Activated CD8-positive, alpha-beta T cell treated with anti-CD3 and anti-CD28 coated beads, Interleukin-2, amount 10 ng/mL, durations not matched to agents 7 days and 5 days (primary cell): ENCODE measurements around the gene AGAP1. TPM values are rescaled to one million over a fixed set of nuclear protein-coding genes. Genes with fewer than 3 reads are reported as not detected.

Experiments used
- ATAC-seq: fragments of 150-1000 bp; cut with Tn5 transposase; one replicate; pipeline ENCODE4 v1.10.0; 2021; ENCODE audit warnings: moderate library complexity
- CTCF ChIA-PET: fragments of 350-600 bp; sonication (Branson Sonifier 250); formaldehyde crosslinking; loops from one replicate; lab custom pipeline; 2021; ENCODE audit warnings: antibody characterized with exemption; lab: Charles Lee
- POLR2A ChIA-PET: fragments of 350-600 bp; sonication (Branson Sonifier 250); formaldehyde crosslinking; loops from one replicate; lab custom pipeline; 2021; ENCODE audit warnings: antibody characterized with exemption; lab: Charles Lee
- DNase-seq: peaks from one replicate; pipeline ENCODE4 v3.0.0-alpha.2; 2020
- H3K27ac Mint-ChIP-seq: one replicate; pipeline ENCODE4 v1.8.0; 2021; ENCODE audit warnings: mild to moderate bottlenecking, mixed read lengths
- H3K27me3 Mint-ChIP-seq: one replicate; pipeline ENCODE4 v1.8.0; 2021; ENCODE audit warnings: low read depth, mixed read lengths
- H3K36me3 Mint-ChIP-seq: one replicate; pipeline ENCODE4 v1.8.0; 2021; ENCODE audit warnings: low read depth, mixed read lengths
- H3K4me1 Mint-ChIP-seq: one replicate; pipeline ENCODE4 v1.8.0; 2021; ENCODE audit warnings: low read depth, mixed read lengths
- H3K4me3 Mint-ChIP-seq: one replicate; pipeline ENCODE4 v1.8.0; 2021; ENCODE audit warnings: mild to moderate bottlenecking, mixed read lengths
- H3K9me3 Mint-ChIP-seq: one replicate; pipeline ENCODE4 v1.8.0; 2022; ENCODE audit warnings: mixed read lengths; ENCODE audit not compliant: insufficient read depth
- total RNA-seq, 2 experiments: library from RNA; stranded (reverse); gene quantifications; one replicate each; pipeline ENCODE4 v1.2.3, GENCODE V29; 2021

The AGAP1 gene
- total RNA-seq, 2 experiments from 2014 or later = 0.82 to 1.3 TPM

DNA sequence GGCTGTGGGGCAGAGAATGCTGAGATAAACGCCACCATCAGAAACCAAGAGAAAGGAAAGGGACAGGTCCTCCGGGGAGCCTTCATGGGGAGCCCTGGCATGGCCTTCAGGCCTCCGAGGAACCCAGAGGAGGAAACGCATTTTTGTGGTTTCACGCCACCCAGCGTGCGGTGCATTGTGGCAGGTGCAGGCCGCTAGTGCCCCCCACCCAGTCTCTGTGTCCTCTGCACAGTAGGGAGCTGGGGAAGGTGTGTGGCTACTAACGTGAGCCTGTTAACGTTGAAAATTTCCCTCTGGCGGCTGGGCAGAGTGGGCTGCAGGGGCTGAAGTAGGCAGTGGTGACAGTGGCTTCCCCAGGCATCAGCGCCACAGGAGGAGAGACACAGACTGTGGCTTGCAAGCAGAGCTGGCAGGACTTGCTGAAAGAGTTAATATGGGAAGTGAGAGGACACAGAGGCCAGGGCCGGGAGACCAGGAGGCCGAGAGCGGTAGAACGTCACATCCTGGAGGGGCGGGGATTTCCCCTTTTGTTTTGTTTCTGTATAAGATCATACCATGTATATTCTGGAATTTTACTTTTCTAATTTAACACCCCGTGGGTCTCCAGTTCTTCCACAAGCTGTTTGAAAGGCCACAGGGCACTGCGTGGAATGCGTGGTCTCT is 507.5 kb downstream of the AGAP1 start:
- ChIA-PET CTCF (no interaction called here), POLR2A (no interaction called here)
- no peaks in the 10 kb centered on the region for H3K27me3 Mint-ChIP-seq
- DNase-seq (no peak), ATAC-seq (no peak)
- H3K4me3 Mint-ChIP-seq = no peak overlapping the region
- H3K27ac Mint-ChIP-seq = no peak overlapping the region
- H3K36me3 Mint-ChIP-seq = no peaks in the 10 kb centered on the region
- no peaks in the 10 kb centered on the region for H3K4me1 Mint-ChIP-seq
- H3K9me3 Mint-ChIP-seq = no peaks in the 10 kb centered on the region

DNA sequence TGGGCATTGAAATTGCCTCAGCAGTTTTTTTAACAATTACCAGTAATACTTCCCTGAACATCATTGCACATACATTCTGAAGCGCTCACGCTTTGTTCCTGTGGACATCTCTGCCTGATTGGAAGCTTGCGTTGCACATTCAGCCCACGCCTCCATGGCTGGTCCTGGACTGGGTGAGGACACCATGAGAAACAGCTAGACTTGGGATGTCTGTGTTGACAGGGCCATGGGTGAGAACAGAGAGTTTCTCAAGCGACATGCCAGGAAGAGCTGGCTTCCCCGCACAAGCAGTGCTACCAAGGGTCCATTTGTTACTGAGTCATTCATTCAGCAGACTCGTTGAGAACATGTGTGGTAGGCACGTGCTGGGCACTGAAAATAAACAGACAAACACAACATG is 508.0 kb downstream of the AGAP1 start:
- H3K27ac Mint-ChIP-seq = no peak overlapping the region
- DNase-seq = no peak
- H3K4me1 Mint-ChIP-seq = no peaks in the 10 kb centered on the region
- H3K9me3 Mint-ChIP-seq = no peaks in the 10 kb centered on the region
- no peak for ATAC-seq
- CTCF ChIA-PET = no interaction called here
- no peak overlapping the region for H3K4me3 Mint-ChIP-seq
- no peaks in the 10 kb centered on the region for H3K36me3 Mint-ChIP-seq
- H3K27me3 Mint-ChIP-seq = no peaks in the 10 kb centered on the region
- POLR2A ChIA-PET = no interaction called here

DNA sequence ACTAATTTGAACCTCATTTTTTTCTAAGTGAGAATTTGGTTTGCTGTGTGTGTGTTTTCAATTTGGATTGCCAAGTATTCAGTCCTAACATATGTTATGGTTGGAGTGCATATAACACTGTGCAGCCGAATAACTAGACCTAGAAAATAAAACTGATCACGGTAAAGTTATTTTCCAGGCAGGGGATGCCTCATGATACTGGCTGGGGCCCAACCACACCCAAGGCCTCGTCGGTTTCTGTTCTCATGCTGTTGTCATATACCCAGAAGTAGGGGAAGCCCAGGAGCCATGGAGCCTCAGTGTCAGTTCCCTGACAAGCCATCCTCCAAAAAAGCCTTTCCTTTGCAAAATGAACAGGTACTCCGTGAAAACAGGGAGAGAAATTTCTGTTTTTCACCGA is 514.2 kb downstream of the AGAP1 start:
- H3K27ac Mint-ChIP-seq = no peak overlapping the region
- ChIA-PET CTCF (no interaction called here), POLR2A (no interaction called here)
- H3K4me3 Mint-ChIP-seq = no peak overlapping the region
- DNase-seq = no peak
- no peak for ATAC-seq
- no peaks in the 10 kb centered on the region for H3K4me1 Mint-ChIP-seq
- no peaks in the 10 kb centered on the region for H3K36me3 Mint-ChIP-seq
- H3K27me3 Mint-ChIP-seq = no peaks in the 10 kb centered on the region
- H3K9me3 Mint-ChIP-seq = no peaks in the 10 kb centered on the region

DNA sequence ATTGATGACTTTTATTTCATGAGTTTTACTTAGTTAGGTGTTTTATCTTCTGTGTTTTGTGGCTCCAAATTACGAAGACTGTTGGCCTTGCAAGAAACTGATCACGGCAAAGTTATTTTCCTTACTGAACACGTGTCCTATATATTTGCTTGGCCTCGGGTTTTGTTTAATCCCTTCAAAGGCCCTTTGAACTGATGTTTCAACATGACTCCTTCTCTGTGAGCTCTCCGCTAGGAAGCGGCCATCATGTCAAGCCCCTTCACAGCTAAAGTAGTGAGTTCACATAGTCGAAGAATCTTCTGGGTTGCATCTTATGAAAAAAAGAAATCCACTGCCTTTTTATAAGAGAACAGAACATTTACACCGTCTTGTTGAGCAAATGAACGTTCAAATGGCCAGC is 515.0 kb downstream of the AGAP1 start:
- Mint-ChIP-seq H3K9me3 (no peaks in the 10 kb centered on the region), H3K36me3 (no peaks in the 10 kb centered on the region), H3K27ac (no peak overlapping the region), H3K27me3 (no peaks in the 10 kb centered on the region), H3K4me1 (no peaks in the 10 kb centered on the region), H3K4me3 (no peak overlapping the region)
- no peak for DNase-seq
- POLR2A ChIA-PET = no interaction called here
- CTCF ChIA-PET = no interaction called here
- ATAC-seq = no peak

DNA sequence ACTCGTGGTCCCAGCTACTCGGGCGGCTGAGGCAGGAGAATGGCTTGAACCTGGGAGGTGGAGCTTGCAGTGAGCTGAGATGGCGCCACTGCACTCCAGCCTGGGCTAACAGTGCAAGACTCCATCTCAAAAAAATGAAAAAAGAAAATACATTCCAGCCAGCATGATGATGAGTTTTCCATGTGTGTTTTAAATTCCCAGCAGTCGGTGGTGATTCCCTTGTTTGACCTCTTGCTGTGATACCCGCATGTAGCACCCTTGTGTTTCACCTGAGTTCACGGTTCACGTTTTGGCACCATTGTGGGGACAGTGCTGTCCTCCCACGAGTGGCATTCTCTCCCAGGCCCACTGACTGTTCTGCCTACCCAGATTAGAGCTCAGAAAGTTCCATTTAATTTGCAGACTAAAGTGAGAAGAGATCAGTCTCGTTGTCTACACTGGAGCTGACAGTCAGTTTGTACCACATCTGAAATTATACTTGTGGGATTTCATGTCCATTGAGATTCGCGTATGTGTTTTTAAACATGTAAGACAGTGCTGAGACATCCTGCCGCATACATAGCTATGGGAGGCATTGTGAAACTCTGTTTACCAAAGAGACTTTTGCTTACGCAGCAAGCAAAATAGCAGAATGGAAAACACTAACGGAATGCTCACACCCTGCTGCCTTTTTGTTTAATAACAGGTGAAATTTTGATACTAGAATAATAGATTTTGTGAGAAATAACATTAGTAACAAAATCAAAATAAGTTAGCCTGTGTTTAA is 517.3 kb downstream of the AGAP1 start:
- H3K4me1 Mint-ChIP-seq = no peaks in the 10 kb centered on the region
- H3K27ac Mint-ChIP-seq = no peak overlapping the region
- peaks cover 7% of the 10 kb centered on the region for H3K27me3 Mint-ChIP-seq
- no peak overlapping the region for H3K4me3 Mint-ChIP-seq
- no peak for ATAC-seq
- ChIA-PET POLR2A (no interaction called here), CTCF (no interaction called here)
- DNase-seq = no peak
- no peaks in the 10 kb centered on the region for H3K9me3 Mint-ChIP-seq
- no peaks in the 10 kb centered on the region for H3K36me3 Mint-ChIP-seq

DNA sequence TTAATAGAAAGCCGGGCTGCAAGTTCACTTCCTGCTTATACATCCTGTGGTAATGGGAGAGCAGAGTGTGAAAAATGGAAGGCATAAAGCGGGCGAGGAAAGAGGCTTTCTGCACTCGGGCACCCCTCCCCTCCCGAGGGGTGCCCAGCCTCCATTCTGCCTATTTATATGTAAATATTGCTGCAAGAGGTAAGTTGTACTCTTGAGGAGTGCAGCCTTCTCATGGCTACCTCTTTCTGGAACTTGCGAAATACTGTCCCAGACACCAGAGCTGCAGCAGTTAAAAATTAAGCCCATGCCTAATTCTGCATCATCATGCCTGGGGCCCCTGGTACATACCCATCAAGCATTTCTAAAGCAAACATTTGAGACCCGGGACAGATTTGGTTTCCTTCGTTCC is 518.3 kb downstream of the AGAP1 start:
- Mint-ChIP-seq H3K4me1 (no peaks in the 10 kb centered on the region), H3K9me3 (no peaks in the 10 kb centered on the region), H3K4me3 (no peak overlapping the region), H3K36me3 (no peaks in the 10 kb centered on the region), H3K27ac (no peak overlapping the region), H3K27me3 (peaks cover 9% of the 10 kb centered on the region)
- ATAC-seq (no peak), DNase-seq (no peak)
- POLR2A ChIA-PET = no interaction called here
- CTCF ChIA-PET = no interaction called here

DNA sequence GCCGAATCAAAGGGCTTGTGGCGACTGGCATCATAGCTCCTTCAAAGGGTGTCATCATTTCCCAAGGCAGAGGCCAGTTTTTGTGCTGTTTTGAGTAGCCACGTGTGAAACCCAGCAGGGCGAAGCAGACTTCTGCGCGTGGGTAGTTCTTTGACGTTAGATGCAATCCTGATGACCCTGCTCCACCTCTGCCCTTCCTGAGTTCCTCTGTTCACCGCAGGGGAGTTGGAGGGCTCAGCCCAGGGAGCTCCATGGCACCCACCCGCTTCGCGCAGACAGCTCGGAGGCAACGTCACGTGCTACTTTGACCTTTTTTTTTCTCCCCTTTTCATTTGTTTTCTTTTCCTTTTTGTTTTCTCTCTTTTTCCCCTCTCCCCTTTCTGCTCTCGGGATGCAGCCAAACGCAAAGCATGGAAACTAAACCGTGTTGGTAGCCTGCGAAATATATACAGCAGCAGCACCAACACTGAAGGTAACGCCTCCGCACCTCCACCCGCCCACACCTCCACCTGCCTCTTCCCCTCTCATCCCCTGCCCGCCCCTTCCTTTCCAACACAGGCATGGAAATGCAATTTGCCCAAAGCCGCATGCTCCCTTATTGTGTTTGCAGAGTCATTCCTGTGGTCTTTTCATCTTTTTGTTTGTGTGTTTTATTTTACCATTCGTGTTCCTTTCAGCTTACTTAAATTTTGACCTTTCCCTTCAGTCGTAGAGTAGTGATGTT is 520.7 kb downstream of the AGAP1 start:
- H3K27ac Mint-ChIP-seq = no peak overlapping the region

DNA sequence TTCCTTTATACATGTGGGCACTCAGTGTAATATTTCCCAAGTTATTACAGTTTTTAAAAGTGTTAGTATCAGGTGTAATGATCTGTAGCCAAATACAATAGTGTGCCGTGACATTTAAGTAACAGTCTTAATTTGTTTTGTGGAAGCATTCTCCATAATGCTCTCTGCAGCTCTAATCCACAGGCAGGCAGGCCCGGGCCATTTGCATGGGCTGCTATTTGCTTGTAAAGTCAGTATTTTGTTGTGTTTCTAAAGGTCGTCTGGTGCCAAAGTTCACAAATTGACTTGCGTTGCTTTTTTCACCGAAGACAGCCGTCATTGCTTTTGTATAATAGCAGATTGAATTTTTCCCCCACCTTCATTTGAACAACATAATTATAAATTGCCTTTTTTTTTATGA is 521.3 kb downstream of the AGAP1 start:
- ChIA-PET POLR2A (no interaction called here), CTCF (no interaction called here)
- DNase-seq (no peak), ATAC-seq (no peak)
- Mint-ChIP-seq H3K27ac (no peak overlapping the region), H3K36me3 (no peaks in the 10 kb centered on the region), H3K9me3 (no peaks in the 10 kb centered on the region), H3K27me3 (peaks cover 9% of the 10 kb centered on the region), H3K4me1 (no peaks in the 10 kb centered on the region), H3K4me3 (no peak overlapping the region)

More for the DNA sequence above, 520.7 kb downstream of the AGAP1 start:
- ChIA-PET CTCF (no interaction called here), POLR2A (no interaction called here)
- H3K4me3 Mint-ChIP-seq = no peak overlapping the region
- no peaks in the 10 kb centered on the region for H3K36me3 Mint-ChIP-seq
- H3K27me3 Mint-ChIP-seq = peaks cover 9% of the 10 kb centered on the region
- DNase-seq (no peak), ATAC-seq (no peak)
- H3K9me3 Mint-ChIP-seq = no peaks in the 10 kb centered on the region
- no peaks in the 10 kb centered on the region for H3K4me1 Mint-ChIP-seq

DNA sequence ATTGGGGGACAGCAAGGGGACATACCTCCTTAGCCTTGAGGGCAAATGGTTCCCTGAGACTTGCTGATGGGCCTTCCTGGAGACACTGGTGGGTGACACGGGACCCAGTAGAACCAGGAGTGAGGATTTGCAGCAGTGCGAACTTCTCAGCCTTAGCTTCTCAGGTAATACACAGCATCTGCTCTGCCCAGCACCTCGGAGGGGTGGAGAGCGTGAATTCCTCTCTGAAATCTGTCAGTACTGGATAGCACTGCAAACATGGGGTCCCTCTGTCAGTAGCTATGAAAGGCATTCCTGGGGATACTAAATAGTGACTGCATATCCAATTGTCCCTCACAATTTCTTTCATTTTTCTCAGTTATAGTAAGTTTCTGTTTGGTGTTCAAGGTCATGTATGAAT is 522.7 kb downstream of the AGAP1 start:
- POLR2A ChIA-PET = no interaction called here
- no peak overlapping the region for H3K27ac Mint-ChIP-seq
- H3K9me3 Mint-ChIP-seq = no peaks in the 10 kb centered on the region
- DNase-seq (no peak), ATAC-seq (no peak)
- CTCF ChIA-PET = no interaction called here
- no peak overlapping the region for H3K4me3 Mint-ChIP-seq
- no peaks in the 10 kb centered on the region for H3K36me3 Mint-ChIP-seq
- no peaks in the 10 kb centered on the region for H3K4me1 Mint-ChIP-seq
- peaks cover 9% of the 10 kb centered on the region for H3K27me3 Mint-ChIP-seq

DNA sequence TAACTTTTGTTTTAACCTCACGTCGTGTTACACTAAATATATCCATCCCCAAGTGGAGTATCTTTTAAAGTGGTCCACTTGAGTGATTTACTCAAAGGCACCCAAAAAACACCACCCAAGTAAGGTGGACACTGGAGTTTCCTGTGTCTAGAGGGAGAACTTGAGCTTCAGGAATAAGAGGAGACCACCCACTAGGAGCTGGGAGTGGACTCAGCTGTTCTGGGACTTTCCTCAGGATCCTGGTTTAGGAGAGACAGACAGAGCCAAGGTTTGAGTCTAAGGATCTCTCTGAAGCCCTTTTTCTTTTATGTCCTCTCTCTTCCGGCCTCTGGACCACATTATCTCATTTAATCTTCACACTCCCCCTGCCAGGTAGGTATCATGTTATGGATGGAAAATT is 523.6 kb downstream of the AGAP1 start:
- H3K9me3 Mint-ChIP-seq = no peaks in the 10 kb centered on the region
- no peaks in the 10 kb centered on the region for H3K36me3 Mint-ChIP-seq
- POLR2A ChIA-PET = no interaction called here
- CTCF ChIA-PET = no interaction called here
- no peak overlapping the region for H3K27ac Mint-ChIP-seq
- H3K4me3 Mint-ChIP-seq = no peak overlapping the region
- ATAC-seq = no peak
- no peak for DNase-seq
- H3K4me1 Mint-ChIP-seq = no peaks in the 10 kb centered on the region
- peaks cover 9% of the 10 kb centered on the region for H3K27me3 Mint-ChIP-seq

DNA sequence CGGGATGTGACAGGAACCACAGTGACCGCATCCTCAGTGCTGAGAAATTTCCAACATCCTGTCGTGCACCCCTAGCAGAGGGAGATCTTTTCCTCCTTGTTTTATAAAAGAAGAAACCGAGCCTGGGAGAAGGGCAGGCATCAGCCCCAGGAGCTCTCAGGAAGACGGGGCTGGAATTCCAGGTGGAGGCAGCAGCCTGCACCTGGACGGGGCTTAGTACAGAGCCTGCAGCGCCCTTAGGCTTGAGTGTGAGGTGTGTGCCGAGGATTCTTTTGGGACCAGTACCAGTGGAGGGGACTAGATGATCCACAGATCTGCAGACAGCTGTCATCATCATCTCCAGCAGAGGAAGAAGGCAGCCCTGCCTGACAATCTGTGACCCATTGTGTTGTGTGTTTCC is 525.6 kb downstream of the AGAP1 start:
- CTCF ChIA-PET = no interaction called here
- DNase-seq = no peak
- POLR2A ChIA-PET = no interaction called here
- Mint-ChIP-seq H3K9me3 (no peaks in the 10 kb centered on the region), H3K36me3 (no peaks in the 10 kb centered on the region), H3K27me3 (peaks cover 9% of the 10 kb centered on the region), H3K4me3 (no peak overlapping the region), H3K27ac (no peak overlapping the region), H3K4me1 (no peaks in the 10 kb centered on the region)
- no peak for ATAC-seq

DNA sequence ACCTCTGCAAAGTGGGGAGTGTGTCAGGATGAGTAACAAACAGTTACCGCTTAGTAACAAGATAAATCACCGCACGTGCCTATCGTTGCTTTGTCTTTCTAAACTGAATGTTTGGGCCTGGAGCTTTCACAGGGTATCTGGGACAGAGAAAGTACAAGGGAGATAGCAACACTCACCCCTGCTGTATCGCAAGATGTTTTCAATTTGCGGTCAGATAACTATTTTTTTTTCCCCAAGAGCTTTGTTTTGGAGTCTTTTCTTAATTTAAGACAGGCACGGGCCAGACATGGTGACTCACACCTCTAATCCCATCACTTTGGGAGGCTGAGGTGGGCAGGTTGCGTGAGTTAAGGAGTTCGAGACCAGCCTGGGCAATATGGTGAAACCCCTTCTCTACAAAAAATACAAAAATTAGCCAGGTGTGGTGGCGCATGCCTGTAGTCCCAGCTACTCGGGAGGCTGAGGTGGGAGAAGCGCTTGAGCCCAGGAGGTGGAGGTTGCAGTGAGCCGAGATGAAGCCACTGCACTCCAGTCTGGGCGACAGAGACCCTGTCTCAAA is 527.7 kb downstream of the AGAP1 start:
- H3K27ac Mint-ChIP-seq = no peak overlapping the region
- ChIA-PET CTCF (no interaction called here), POLR2A (no interaction called here)
- no peak for DNase-seq
- H3K4me1 Mint-ChIP-seq = no peaks in the 10 kb centered on the region
- H3K9me3 Mint-ChIP-seq = no peaks in the 10 kb centered on the region
- no peak overlapping the region for H3K4me3 Mint-ChIP-seq
- no peaks in the 10 kb centered on the region for H3K36me3 Mint-ChIP-seq
- peaks cover 2% of the 10 kb centered on the region for H3K27me3 Mint-ChIP-seq
- ATAC-seq = no peak
